ENCODE results near the gene VSTM2B. TPM values are rescaled to one million over a fixed set of nuclear protein-coding genes. Genes with fewer than 3 reads are reported as not detected.

The VSTM2B gene
- total and polyA plus RNA-seq, 2 of the 13 experiments (the other 11 are each of a cell fraction or from before 2014, with no cell fraction given), result not detected

DNA sequence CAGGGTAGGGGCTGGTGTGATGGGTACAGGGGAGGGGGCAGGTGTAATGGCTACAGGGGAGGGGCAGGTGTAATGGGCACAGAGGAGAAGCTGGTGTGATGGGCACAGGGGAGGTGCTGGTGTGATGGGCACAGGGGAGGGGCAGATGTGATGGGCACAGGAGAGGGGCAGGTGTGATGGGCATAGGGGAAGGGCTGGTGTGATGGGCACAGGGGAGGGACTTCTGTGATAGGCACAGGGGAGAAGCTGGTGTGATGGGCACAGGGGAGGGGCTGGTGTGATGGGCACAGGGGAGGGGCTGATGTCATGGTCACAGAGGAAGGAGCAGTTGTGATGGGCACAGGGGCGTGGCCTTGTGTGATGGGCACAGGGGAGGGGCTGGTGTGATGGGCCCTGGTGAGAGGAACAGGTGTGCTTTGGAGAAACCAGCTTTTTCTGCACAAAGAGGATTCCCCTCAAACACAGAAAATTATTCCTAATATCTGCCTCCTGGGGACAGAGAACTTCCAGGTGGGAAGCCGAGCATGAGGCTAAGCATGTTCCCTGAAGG lies 41.6 kb downstream of the VSTM2B start (continued):
- TF ChIP-seq, protein P1, sequence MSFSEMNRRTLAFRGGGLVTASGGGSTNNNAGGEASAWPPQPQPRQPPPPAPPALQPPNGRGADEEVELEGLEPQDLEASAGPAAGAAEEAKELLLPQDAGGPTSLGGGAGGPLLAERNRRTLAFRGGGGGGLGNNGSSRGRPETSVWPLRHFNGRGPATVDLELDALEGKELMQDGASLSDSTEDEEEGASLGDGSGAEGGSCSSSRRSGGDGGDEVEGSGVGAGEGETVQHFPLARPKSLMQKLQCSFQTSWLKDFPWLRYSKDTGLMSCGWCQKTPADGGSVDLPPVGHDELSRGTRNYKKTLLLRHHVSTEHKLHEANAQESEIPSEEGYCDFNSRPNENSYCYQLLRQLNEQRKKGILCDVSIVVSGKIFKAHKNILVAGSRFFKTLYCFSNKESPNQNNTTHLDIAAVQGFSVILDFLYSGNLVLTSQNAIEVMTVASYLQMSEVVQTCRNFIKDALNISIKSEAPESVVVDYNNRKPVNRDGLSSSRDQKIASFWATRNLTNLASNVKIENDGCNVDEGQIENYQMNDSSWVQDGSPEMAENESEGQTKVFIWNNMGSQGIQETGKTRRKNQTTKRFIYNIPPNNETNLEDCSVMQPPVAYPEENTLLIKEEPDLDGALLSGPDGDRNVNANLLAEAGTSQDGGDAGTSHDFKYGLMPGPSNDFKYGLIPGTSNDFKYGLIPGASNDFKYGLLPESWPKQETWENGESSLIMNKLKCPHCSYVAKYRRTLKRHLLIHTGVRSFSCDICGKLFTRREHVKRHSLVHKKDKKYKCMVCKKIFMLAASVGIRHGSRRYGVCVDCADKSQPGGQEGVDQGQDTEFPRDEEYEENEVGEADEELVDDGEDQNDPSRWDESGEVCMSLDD (CRISPR knock-in tag; IDR thresholded peaks at IDR 0.05; ENCODE audit: borderline replicate concordance), result no peak
- TF ChIP-seq, protein P2, sequence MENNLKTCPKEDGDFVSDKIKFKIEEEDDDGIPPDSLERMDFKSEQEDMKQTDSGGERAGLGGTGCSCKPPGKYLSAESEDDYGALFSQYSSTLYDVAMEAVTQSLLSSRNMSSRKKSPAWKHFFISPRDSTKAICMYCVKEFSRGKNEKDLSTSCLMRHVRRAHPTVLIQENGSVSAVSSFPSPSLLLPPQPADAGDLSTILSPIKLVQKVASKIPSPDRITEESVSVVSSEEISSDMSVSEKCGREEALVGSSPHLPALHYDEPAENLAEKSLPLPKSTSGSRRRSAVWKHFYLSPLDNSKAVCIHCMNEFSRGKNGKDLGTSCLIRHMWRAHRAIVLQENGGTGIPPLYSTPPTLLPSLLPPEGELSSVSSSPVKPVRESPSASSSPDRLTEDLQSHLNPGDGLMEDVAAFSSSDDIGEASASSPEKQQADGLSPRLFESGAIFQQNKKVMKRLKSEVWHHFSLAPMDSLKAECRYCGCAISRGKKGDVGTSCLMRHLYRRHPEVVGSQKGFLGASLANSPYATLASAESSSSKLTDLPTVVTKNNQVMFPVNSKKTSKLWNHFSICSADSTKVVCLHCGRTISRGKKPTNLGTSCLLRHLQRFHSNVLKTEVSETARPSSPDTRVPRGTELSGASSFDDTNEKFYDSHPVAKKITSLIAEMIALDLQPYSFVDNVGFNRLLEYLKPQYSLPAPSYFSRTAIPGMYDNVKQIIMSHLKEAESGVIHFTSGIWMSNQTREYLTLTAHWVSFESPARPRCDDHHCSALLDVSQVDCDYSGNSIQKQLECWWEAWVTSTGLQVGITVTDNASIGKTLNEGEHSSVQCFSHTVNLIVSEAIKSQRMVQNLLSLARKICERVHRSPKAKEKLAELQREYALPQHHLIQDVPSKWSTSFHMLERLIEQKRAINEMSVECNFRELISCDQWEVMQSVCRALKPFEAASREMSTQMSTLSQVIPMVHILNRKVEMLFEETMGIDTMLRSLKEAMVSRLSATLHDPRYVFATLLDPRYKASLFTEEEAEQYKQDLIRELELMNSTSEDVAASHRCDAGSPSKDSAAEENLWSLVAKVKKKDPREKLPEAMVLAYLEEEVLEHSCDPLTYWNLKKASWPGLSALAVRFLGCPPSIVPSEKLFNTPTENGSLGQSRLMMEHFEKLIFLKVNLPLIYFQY (CRISPR knock-in tag; IDR thresholded peaks at IDR 0.05; ENCODE audit: borderline replicate concordance), result no peak
- TF ChIP-seq ZNF749 (CRISPR knock-in tag; IDR thresholded peaks at IDR 0.05; ENCODE audit: borderline replicate concordance), result no peak
- no peak for TF ChIP-seq NFYC (CRISPR knock-in tag; IDR thresholded peaks at IDR 0.05)
- TF ChIP-seq ZNF775 (CRISPR knock-in tag; IDR thresholded peaks at IDR 0.05; ENCODE audit: borderline replicate concordance), result no peak
- no peak for TF ChIP-seq SIX1 (CRISPR knock-in tag; IDR thresholded peaks at IDR 0.05; ENCODE audit: borderline replicate concordance)
- no peak for TF ChIP-seq RCOR2 (CRISPR knock-in tag; IDR thresholded peaks at IDR 0.05)
